ENCODE results near the gene CABP2. TPM values are rescaled to one million over a fixed set of nuclear protein-coding genes. Genes with fewer than 3 reads are reported as not detected.
A peak's percentile ranks its signal among the peaks of the same experiment; 100 is the strongest.

CABP2 gene
- total RNA-seq, 4 donors from 2014 or later, result not detected

GRCh38 chr11:67508486-67509121 is 14.6 kb downstream of the CABP2 start:
- peaks cover 0 to 10% (median 9%) of the 10 kb centered on the region in 4 donors for H3K36me3 ChIP-seq
- no peaks in the 10 kb centered on the region for H3K9me3 ChIP-seq
- H3K4me3 ChIP-seq, result peak overlapping the region; percentile 72 to 93 (median 81)
- intact Hi-C loops (cut with DNase I), result loop anchor here (5.0 to 10.0 kb wide), 2 partner anchors 106 to 154 kb away; partner anchors contain the start of genes POLD4, PPP1CA and TBC1D10C
- TF ChIP-seq POLR2A (IDR thresholded peaks at IDR 0.05; ENCODE audit: low read depth) (peak; percentile 57), EP300 (IDR thresholded peaks at IDR 0.05) (no peak), POLR2AphosphoS5 (IDR thresholded peaks at IDR 0.05) (peak in 1 of 2 donors; percentile 89)
- TF ChIP-seq, protein P1, sequence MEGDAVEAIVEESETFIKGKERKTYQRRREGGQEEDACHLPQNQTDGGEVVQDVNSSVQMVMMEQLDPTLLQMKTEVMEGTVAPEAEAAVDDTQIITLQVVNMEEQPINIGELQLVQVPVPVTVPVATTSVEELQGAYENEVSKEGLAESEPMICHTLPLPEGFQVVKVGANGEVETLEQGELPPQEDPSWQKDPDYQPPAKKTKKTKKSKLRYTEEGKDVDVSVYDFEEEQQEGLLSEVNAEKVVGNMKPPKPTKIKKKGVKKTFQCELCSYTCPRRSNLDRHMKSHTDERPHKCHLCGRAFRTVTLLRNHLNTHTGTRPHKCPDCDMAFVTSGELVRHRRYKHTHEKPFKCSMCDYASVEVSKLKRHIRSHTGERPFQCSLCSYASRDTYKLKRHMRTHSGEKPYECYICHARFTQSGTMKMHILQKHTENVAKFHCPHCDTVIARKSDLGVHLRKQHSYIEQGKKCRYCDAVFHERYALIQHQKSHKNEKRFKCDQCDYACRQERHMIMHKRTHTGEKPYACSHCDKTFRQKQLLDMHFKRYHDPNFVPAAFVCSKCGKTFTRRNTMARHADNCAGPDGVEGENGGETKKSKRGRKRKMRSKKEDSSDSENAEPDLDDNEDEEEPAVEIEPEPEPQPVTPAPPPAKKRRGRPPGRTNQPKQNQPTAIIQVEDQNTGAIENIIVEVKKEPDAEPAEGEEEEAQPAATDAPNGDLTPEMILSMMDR (IDR thresholded peaks at IDR 0.05), result no peak
- H3K27me3 ChIP-seq, result peaks cover 0 to 36% (median 2%) of the 10 kb centered on the region in 4 donors
- peak overlapping the region; percentile 97 to 100 (median 98) for H3K27ac ChIP-seq (replicated peaks in 1 of 4)
- 2% methylated on average over 21 of the region's 57 CpGs for WGBS
- peaks cover 25 to 51% (median 50%) of the 10 kb centered on the region in 4 donors for H3K4me1 ChIP-seq
- DNase-seq (ENCODE audit: extremely low spot score), result peak; percentile 100

GRCh38 chr11:67507864-67508485 is 15.3 kb downstream of the CABP2 start, which contains the start of gene CDK2AP2:
CDK2AP2 (minus strand) TSS chr11:67508162; CDS start chr11:67508082, 80 bp downstream.
- WGBS, result 0% methylated on average over 24 of the region's 57 CpGs
- H3K27me3 ChIP-seq, result peaks cover 0 to 38% (median 3%) of the 10 kb centered on the region in 4 donors
- peak; percentile 83 for TF ChIP-seq POLR2A (IDR thresholded peaks at IDR 0.05; ENCODE audit: low read depth)
- TF ChIP-seq, protein P1 (IDR thresholded peaks at IDR 0.05), result peak in 1 of 3 experiments; percentile 7
- TF ChIP-seq POLR2AphosphoS5 (IDR thresholded peaks at IDR 0.05), result peak; percentile 85 to 96
- no peak for TF ChIP-seq EP300 (IDR thresholded peaks at IDR 0.05)
- H3K36me3 ChIP-seq, result peaks cover 0 to 10% (median 9%) of the 10 kb centered on the region in 4 donors
- H3K4me3 ChIP-seq, result peak within 1 kb of the TSS; percentile 72 to 93 (median 81)
- intact Hi-C loops (cut with DNase I), result loop anchor here (5.0 to 10.0 kb wide), 2 partner anchors 106 to 153 kb away; partner anchors contain the start of genes POLD4, PPP1CA and TBC1D10C
- peak within 1 kb of the TSS; percentile 97 to 100 (median 98) for H3K27ac ChIP-seq (replicated peaks in 1 of 4)
- no peaks in the 10 kb centered on the region for H3K9me3 ChIP-seq
- peak; percentile 99 for DNase-seq (ENCODE audit: extremely low spot score)
- H3K4me1 ChIP-seq, result peaks cover 27 to 58% (median 54%) of the 10 kb centered on the region in 4 donors

DNA sequence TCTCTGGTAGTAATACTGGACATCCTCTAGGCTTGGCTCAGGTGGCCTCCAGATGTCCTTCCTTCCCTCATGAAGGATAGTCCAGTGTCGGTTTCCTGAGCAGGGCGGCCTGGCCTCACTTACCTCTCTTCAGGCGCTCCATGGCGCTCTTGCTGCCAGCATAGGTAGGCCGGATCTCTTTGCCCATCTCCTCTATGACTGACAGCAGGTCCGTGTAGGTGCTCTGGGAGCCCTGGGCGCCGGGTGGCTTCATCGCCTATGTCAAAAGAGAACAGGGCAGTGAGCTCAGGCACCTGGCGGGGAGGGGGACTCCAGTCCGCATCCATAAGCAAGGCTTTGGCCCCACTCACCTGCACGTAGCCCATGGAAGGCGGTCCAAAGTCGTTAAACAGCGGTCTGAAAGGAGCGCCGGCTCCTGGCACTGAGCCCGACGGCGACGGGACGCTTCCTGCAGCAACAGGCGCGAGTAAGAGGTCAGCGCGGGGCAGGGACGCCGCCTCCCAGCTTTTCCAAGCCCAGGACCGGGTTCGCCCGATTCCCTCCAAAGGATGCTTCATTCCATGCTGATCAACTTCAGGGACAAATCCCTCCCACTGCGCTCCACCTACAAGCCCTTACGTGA is 15.9 kb downstream of the CABP2 start:
- intact Hi-C loops (cut with DNase I), result loop anchor here (5.0 to 10.0 kb wide), 2 partner anchors 105 to 153 kb away; partner anchors contain the start of genes POLD4, PPP1CA and TBC1D10C
- H3K4me1 ChIP-seq, result peaks cover 27 to 60% (median 54%) of the 10 kb centered on the region in 4 donors
- H3K4me3 ChIP-seq, result peak overlapping the region; percentile 72 to 93 (median 81)
- H3K27me3 ChIP-seq, result peaks cover 0 to 40% (median 3%) of the 10 kb centered on the region in 4 donors
- 59% methylated on average over 10 of the region's 33 CpGs for WGBS
- DNase-seq (ENCODE audit: extremely low spot score), result no peak
- H3K9me3 ChIP-seq, result no peaks in the 10 kb centered on the region
- TF ChIP-seq POLR2A (IDR thresholded peaks at IDR 0.05; ENCODE audit: low read depth) (no peak), POLR2AphosphoS5 (IDR thresholded peaks at IDR 0.05) (no peak), EP300 (IDR thresholded peaks at IDR 0.05) (no peak)
- TF ChIP-seq, protein P1 (IDR thresholded peaks at IDR 0.05), result no peak
- H3K36me3 ChIP-seq, result peaks cover 0 to 12% (median 10%) of the 10 kb centered on the region in 4 donors
- H3K27ac ChIP-seq (replicated peaks in 1 of 4), result peak overlapping the region; percentile 97 to 100 (median 98)

- H3K9me3 ChIP-seq, result no peaks in the 10 kb centered on the region
- peaks cover 27 to 60% (median 54%) of the 10 kb centered on the region in 4 donors for H3K4me1 ChIP-seq
- H3K4me3 ChIP-seq, result peak overlapping the region; percentile 55 to 72 (median 62)
- WGBS, result 88% methylated on average over 11 of the region's 16 CpGs
- intact Hi-C loops (cut with DNase I), result loop anchor here (5.0 to 10.0 kb wide), 2 partner anchors 104 to 152 kb away; partner anchors contain the start of genes POLD4, PPP1CA and TBC1D10C
- peak overlapping the region; percentile 97 to 100 (median 98) for H3K27ac ChIP-seq (replicated peaks in 1 of 4)
- no peak for DNase-seq (ENCODE audit: extremely low spot score)
- H3K36me3 ChIP-seq, result peaks cover 0 to 19% (median 18%) of the 10 kb centered on the region in 4 donors
- TF ChIP-seq POLR2A (IDR thresholded peaks at IDR 0.05; ENCODE audit: low read depth) (no peak), EP300 (IDR thresholded peaks at IDR 0.05) (no peak), POLR2AphosphoS5 (IDR thresholded peaks at IDR 0.05) (no peak)
- TF ChIP-seq, protein P1 (IDR thresholded peaks at IDR 0.05), result no peak
- peaks cover 0 to 40% (median 3%) of the 10 kb centered on the region in 4 donors for H3K27me3 ChIP-seq
Observed at GRCh38 chr11:67506426-67507051, 16.7 kb downstream of the CABP2 start.
